ENCODE measurements around the gene MBTD1.
A peak's percentile ranks its signal among the peaks of the same experiment; 100 is the strongest.

Gene MBTD1

GRCh38 chr17:51147650-51148049 lies 112.2 kb downstream of the MBTD1 start:
- no peak for DNase-seq (ENCODE audit: low spot score)

- DNase-seq (ENCODE audit: low spot score) = no peak
These were observed 115.4 kb downstream of the MBTD1 start for GRCh38 chr17:51144266-51145022.

GRCh38 chr17:51142597-51142996 lies 117.3 kb downstream of the MBTD1 start:
- DNase-seq (ENCODE audit: low spot score) = no peak

GRCh38 chr17:51135956-51136355 lies 123.9 kb downstream of the MBTD1 start:
- DNase-seq (ENCODE audit: low spot score) = no peak

- DNase-seq (ENCODE audit: low spot score) = no peak
These were observed 126.5 kb downstream of the MBTD1 start for GRCh38 chr17:51133365-51133764.

- no peak for DNase-seq (ENCODE audit: low spot score)
These were observed 126.9 kb downstream of the MBTD1 start for GRCh38 chr17:51132964-51133319.

- DNase-seq (ENCODE audit: low spot score) = peak; percentile 82
These were observed 131.8 kb downstream of the MBTD1 start for GRCh38 chr17:51128076-51128475.
